Measurements from ENCODE around the gene CRHR2. TPM values are rescaled to one million over a fixed set of nuclear protein-coding genes. Genes with fewer than 3 reads are reported as not detected.

The CRHR2 gene
- polyA plus RNA-seq, 1 of the 3 experiments (the other 2 are of a cell fraction), result not detected

DNA sequence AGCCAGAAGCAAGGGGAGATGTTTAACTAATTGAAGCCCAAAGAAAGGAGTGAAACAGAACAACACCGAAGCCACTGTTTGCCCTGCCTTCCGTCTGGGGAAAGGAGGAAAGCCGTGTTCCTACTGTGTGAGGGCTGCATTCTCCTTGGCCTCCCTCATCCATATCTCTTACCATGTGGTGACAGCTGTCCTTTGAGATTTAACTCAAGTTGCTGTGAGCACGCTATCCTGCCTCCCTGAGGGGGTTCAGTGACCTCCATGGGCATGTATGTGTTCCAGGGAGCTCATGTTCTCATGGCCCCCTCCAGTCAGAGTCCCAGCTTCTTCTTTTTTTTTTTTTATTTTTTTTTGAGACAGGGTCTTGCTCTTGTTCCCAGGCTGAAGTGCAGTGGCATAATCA lies 26.2 kb upstream of the CRHR2 start:
- Histone ChIP-seq H2AFZ (ENCODE audit: low read depth) (no peak overlapping the region), H3K79me2 (ENCODE audit: insufficient read depth) (no peaks in the 10 kb centered on the region), H3K4me2 (no peak overlapping the region), H3K9me3 (no peaks in the 10 kb centered on the region), H3F3A (replicated peaks; ENCODE audit: insufficient read depth) (no peaks in the 10 kb centered on the region), H3K36me3 (replicated peaks in 1 of 2; ENCODE audit: control insufficient read depth in 1 of 2, insufficient read depth in 2 of 2, low read length in 1 of 2) (no peaks in the 10 kb centered on the region), H3K4me3 (ENCODE audit: low read depth in 2 of 2, low read length in 1 of 2) (no peak overlapping the region), H3K27ac (ENCODE audit: low read depth in 2 of 2, low read length in 1 of 2) (no peak overlapping the region), H3K27me3 (ENCODE audit: insufficient read depth) (peaks cover 12% of the 10 kb centered on the region), H4K20me1 (ENCODE audit: insufficient read depth) (no peaks in the 10 kb centered on the region), H3K9me2 (no peaks in the 10 kb centered on the region), H3K9ac (no peak overlapping the region), H3K4me1 (ENCODE audit: control insufficient read depth in 1 of 2, insufficient read depth in 2 of 2, low read depth in 1 of 2, low read length in 1 of 2) (peaks cover 0 to 9% of the 10 kb centered on the region in 2 experiments; a peak in 1 of 4 replicates)
- WGBS (ENCODE audit: low lambda C conversion rate), result 30% methylated on average over 4 of the region's 4 CpGs
- CTCF ChIA-PET, result interaction anchor here (0.7 to 4.0 kb wide), 4 partner anchors 11 to 160 kb away, joined by 3 to 19 read pairs (median 9); partner anchors contain the start of gene CRHR2
- TF ChIP-seq, protein P1, sequence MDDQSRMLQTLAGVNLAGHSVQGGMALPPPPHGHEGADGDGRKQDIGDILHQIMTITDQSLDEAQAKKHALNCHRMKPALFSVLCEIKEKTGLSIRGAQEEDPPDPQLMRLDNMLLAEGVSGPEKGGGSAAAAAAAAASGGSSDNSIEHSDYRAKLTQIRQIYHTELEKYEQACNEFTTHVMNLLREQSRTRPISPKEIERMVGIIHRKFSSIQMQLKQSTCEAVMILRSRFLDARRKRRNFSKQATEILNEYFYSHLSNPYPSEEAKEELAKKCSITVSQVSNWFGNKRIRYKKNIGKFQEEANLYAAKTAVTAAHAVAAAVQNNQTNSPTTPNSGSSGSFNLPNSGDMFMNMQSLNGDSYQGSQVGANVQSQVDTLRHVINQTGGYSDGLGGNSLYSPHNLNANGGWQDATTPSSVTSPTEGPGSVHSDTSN (IDR thresholded peaks at IDR 0.05), result no peak
- TF ChIP-seq SIN3A (IDR thresholded peaks at IDR 0.05; ENCODE audit: borderline replicate concordance, low read depth, low read length) (no peak), TEAD4 (IDR thresholded peaks at IDR 0.05; ENCODE audit: borderline replicate concordance, insufficient read depth) (no peak), ELF1 (IDR thresholded peaks at IDR 0.05) (no peak), JUND (IDR thresholded peaks at IDR 0.05) (no peak), CHD2 (IDR thresholded peaks at IDR 0.05; ENCODE audit: low read length, partially characterized antibody) (no peak), EZH2phosphoT487 (IDR thresholded peaks at IDR 0.05; ENCODE audit: borderline replicate concordance, low read depth) (no peak), TCF12 (IDR thresholded peaks at IDR 0.05) (no peak), TAF1 (IDR thresholded peaks at IDR 0.05; ENCODE audit: borderline replicate concordance, low read depth, low read length) (no peak), ZBTB33 (IDR thresholded peaks at IDR 0.05; ENCODE audit: borderline replicate concordance, low read depth) (no peak)
- TF ChIP-seq, protein P2, sequence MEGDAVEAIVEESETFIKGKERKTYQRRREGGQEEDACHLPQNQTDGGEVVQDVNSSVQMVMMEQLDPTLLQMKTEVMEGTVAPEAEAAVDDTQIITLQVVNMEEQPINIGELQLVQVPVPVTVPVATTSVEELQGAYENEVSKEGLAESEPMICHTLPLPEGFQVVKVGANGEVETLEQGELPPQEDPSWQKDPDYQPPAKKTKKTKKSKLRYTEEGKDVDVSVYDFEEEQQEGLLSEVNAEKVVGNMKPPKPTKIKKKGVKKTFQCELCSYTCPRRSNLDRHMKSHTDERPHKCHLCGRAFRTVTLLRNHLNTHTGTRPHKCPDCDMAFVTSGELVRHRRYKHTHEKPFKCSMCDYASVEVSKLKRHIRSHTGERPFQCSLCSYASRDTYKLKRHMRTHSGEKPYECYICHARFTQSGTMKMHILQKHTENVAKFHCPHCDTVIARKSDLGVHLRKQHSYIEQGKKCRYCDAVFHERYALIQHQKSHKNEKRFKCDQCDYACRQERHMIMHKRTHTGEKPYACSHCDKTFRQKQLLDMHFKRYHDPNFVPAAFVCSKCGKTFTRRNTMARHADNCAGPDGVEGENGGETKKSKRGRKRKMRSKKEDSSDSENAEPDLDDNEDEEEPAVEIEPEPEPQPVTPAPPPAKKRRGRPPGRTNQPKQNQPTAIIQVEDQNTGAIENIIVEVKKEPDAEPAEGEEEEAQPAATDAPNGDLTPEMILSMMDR (IDR thresholded peaks at IDR 0.05), result no peak
- TF ChIP-seq, protein P3, sequence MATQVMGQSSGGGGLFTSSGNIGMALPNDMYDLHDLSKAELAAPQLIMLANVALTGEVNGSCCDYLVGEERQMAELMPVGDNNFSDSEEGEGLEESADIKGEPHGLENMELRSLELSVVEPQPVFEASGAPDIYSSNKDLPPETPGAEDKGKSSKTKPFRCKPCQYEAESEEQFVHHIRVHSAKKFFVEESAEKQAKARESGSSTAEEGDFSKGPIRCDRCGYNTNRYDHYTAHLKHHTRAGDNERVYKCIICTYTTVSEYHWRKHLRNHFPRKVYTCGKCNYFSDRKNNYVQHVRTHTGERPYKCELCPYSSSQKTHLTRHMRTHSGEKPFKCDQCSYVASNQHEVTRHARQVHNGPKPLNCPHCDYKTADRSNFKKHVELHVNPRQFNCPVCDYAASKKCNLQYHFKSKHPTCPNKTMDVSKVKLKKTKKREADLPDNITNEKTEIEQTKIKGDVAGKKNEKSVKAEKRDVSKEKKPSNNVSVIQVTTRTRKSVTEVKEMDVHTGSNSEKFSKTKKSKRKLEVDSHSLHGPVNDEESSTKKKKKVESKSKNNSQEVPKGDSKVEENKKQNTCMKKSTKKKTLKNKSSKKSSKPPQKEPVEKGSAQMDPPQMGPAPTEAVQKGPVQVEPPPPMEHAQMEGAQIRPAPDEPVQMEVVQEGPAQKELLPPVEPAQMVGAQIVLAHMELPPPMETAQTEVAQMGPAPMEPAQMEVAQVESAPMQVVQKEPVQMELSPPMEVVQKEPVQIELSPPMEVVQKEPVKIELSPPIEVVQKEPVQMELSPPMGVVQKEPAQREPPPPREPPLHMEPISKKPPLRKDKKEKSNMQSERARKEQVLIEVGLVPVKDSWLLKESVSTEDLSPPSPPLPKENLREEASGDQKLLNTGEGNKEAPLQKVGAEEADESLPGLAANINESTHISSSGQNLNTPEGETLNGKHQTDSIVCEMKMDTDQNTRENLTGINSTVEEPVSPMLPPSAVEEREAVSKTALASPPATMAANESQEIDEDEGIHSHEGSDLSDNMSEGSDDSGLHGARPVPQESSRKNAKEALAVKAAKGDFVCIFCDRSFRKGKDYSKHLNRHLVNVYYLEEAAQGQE (IDR thresholded peaks at IDR 0.05; ENCODE audit: low read depth, low read length), result no peak
- POLR2A ChIA-PET, result no interaction called here
- DNase-seq, result no peak
